Measurements from ENCODE around the gene LDAH.
"Not testable (repeated sequence)": the region's sequence is repeated elsewhere in the genome, so short reads cannot be mapped to it uniquely, and the experiment has no call there.

GRCh38 chr2:20793944-20794343, 29.0 kb downstream of the LDAH start:
- not testable (repeated sequence) for TF ChIP-seq CTCF (IDR thresholded peaks at IDR 0.05); TCF7L2 (IDR thresholded peaks at IDR 0.05; ENCODE audit: low read depth, low read length)

All from Panc1 (cell line).